H1 (cell line): ENCODE results near the gene NDRG2. TPM values are rescaled to one million over a fixed set of nuclear protein-coding genes. Genes with fewer than 3 reads are reported as not detected.

Experiments
- SAP30 ChIP-seq: fragments of 300-600 bp; sonication (generic); IDR thresholded peaks from 2 replicates; pipeline ENCODE4 v1.7.1; 2012; ENCODE audit warnings: low read length, moderate library complexity, mild to moderate bottlenecking, inconsistent platforms; ENCODE audit not compliant: insufficient read depth, insufficient replicate concordance
- SP2 ChIP-seq: IDR thresholded peaks from 2 replicates; pipeline ENCODE4 v1.6.1; 2012; ENCODE audit warnings: mild to moderate bottlenecking, low read length, inconsistent platforms
- TCF12 ChIP-seq: IDR thresholded peaks from 2 replicates; pipeline ENCODE4 v1.6.1; 2011; ENCODE audit warnings: low read depth, mild to moderate bottlenecking, low read length
- polyA plus RNA-seq, 7 experiments: library from polyadenylated mRNA; depleted of rRNA in 3 of 7; stranded (reverse) in 5 of 7; unstranded in 2 of 7; fragments of >200 nt in 5 of 7; fragments of 200-250 nt in 2 of 7; gene quantifications; 1 replicate in 5 of 7; 2 replicates in 1 of 7; 4 replicates in 1 of 7; pipeline versions ENCODE4 v1.2.1 to v1.2.3, GENCODE V29; 2011 to 2013; ENCODE audit warnings: missing spikeins in 2 of 7, mixed read lengths in 2 of 7
- total RNA-seq: library from RNA; stranded (reverse); fragmentation: NEBNext Ultra II Directional; extraction: Animal tissue kit (Norgen Biotek cat#: 25700); gene quantifications from 2 replicates; pipeline ENCODE4 v1.2.1, GENCODE V29; 2021

The NDRG2 gene
- total and polyA plus RNA-seq, 2 of the 8 experiments (the other 6 are each of a cell fraction or from before 2014, with no cell fraction given), result 29.9 to 48.6 TPM

DNA sequence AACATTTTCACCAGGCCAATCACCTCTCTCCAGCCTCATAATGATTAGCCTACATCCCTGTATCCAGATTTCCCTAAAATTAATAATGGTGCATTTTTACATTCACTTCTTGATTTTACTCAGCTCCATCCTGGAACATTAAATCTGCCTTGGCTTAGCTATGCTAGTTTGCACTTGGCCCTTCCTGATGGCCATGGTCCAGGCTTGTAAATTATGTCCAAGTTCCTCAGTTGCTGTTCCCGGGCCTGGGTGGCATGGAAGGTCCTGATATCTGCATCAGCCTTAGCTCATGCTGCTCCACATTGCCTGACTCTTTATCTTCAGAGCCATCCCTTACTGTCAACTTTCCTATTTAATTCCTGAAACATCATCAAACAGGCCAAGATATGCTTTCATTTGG, 46.2 kb downstream of the NDRG2 start (continued):
- TF ChIP-seq SAP30 (no peak), TCF12 (no peak), SP2 (no peak)
